A673 (cell line): ENCODE measurements around the gene EEFSEC. TPM values are rescaled to one million over a fixed set of nuclear protein-coding genes. Genes with fewer than 3 reads are reported as not detected.
"Not testable (repeated sequence)": the region's sequence is repeated elsewhere in the genome, so short reads cannot be mapped to it uniquely, and the experiment has no call there.

Experiments used
- BruUV-seq: library from RNA; stranded (reverse); fragments of 400-500 nt; replicated peaks from 2 replicates; lab custom pipeline; 2021; lab: Mats Ljungman, UMichigan
- CTCF ChIA-PET: fragments of 300-600 bp; sonication (Branson Sonifier 250); formaldehyde crosslinking; loops from one replicate; lab custom pipeline; 2022; ENCODE audit warnings: antibody characterized with exemption; lab: Charles Lee
- POLR2A ChIA-PET: fragments of 300-600 bp; sonication (Branson Sonifier 250); formaldehyde crosslinking; loops from one replicate; lab custom pipeline; 2022; ENCODE audit warnings: antibody characterized with exemption; ENCODE audit not compliant: low non-redundant PET; lab: Charles Lee
- DNase-seq: peaks from one replicate; pipeline ENCODE4 v3.0.0-alpha.2; 2015; ENCODE audit warnings: low spot score
- H3K27ac ChIP-seq: fragments of 200-600 bp; sonication (generic); 2 replicates; pipeline ENCODE4 v1.5.1; 2016; ENCODE audit warnings: mixed run types, low read depth, mild to moderate bottlenecking, mixed read lengths, antibody characterized with exemption, low read length; ENCODE audit not compliant: poor library complexity, severe bottlenecking
- H3K27me3 ChIP-seq: fragments of 200-600 bp; sonication (generic); replicated peaks from 2 replicates; pipeline ENCODE4 v1.6.1; 2017; ENCODE audit warnings: mixed run types, low read depth, mild to moderate bottlenecking, mixed read lengths, antibody characterized with exemption, low read length; ENCODE audit not compliant: insufficient read depth, poor library complexity
- H3K36me3 ChIP-seq: fragments of 200-600 bp; sonication (generic); 2 replicates; pipeline ENCODE4 v1.6.1; 2016; ENCODE audit warnings: mixed run types, mild to moderate bottlenecking, mixed read lengths, antibody characterized with exemption, low read length; ENCODE audit not compliant: insufficient read depth, poor library complexity, severe bottlenecking
- H3K4me1 ChIP-seq: fragments of 200-600 bp; sonication (generic); 2 replicates; pipeline ENCODE4 v1.6.1; 2017; ENCODE audit warnings: mixed run types, mild to moderate bottlenecking, mixed read lengths, antibody characterized with exemption, low read length; ENCODE audit not compliant: insufficient read depth, poor library complexity, severe bottlenecking
- H3K4me3 ChIP-seq: fragments of 200-600 bp; sonication (generic); 2 replicates; pipeline ENCODE4 v1.5.1; 2016; ENCODE audit warnings: low read depth, mixed run types, mild to moderate bottlenecking, mixed read lengths, low read length; ENCODE audit not compliant: poor library complexity, severe bottlenecking
- H3K9me3 ChIP-seq: fragments of 200-600 bp; sonication (generic); 2 replicates; pipeline ENCODE4 v1.6.1; 2016; ENCODE audit warnings: mixed run types, low read depth, mild to moderate bottlenecking, mixed read lengths, antibody characterized with exemption, low read length; ENCODE audit not compliant: poor library complexity, severe bottlenecking
- EZH2 ChIP-seq: fragments of 200-600 bp; sonication (generic); IDR thresholded peaks from 2 replicates; pipeline ENCODE4 v1.6.1; 2017; ENCODE audit warnings: borderline replicate concordance, low read depth, mild to moderate bottlenecking, mixed read lengths, antibody characterized with exemption, low read length; ENCODE audit not compliant: poor library complexity, severe bottlenecking
- intact Hi-C: fragments of 100-400 bp; cut with micrococcal nuclease; formaldehyde crosslinking; loops from one replicate; pipeline ENCODE4 v1.10.0; 2022; ENCODE audit not compliant: unreplicated experiment
- total RNA-seq: library from RNA; stranded (reverse); gene quantifications from 2 replicates; pipeline ENCODE4 v1.2.3, GENCODE V29; 2021
- TF ChIP-seq, protein P1 (sequence below): fragments of 300-800, 200-600 bp; sonication (generic); conservative IDR thresholded peaks from 2 replicates; pipeline ENCODE4 v1.5.1; 2017; ENCODE audit warnings: low read depth, mild to moderate bottlenecking, antibody characterized with exemption, low read length, moderate library complexity, mixed read lengths

EEFSEC gene
- total RNA-seq, 1 experiment from 2014 or later: 19.7 TPM

DNA sequence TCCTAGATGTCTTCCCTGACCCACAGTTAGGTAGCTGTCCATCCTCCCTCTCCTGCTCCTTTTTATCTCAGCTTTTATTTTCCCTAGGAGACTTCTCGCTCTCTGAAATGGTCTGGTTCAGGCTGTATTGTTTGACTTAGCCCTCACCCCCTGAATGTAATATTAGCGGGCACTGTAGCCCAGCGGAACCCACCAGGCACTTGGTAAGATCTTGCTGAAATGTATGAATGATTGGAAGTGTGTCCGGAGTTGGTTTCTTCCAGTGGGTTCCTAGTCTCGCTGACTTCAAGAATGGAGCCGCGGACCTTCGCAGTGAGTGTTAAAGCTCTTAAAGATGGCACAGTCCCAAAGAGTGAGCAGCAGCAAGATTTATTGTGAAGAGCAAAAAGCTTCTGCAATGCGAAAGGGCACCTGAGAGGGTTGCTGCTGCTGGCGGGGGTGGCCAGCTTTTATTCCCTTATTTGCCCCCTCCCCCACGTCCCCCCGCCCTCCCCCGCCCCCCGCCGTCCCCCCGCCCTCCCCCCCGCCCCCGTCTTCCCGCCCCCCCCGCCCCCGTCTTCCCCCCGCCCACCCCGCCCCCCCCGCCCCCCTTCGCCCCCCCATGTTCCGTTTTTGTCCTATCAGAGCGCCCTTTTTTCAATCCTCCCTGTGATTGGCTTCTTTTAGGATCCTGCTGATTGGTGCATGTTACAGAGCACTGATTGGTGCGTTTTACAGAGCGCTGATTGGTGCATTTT is 694 bp upstream of the EEFSEC start:
- intact Hi-C loops: no loop called here
- no peak for TF ChIP-seq EZH2
- ChIA-PET CTCF (interaction anchor here (1.2 kb wide), 1 partner anchor 465 kb away, joined by 3 read pairs; no protein-coding TSS in a partner anchor), POLR2A (no interaction called here)
- Histone ChIP-seq H3K4me1 (no peaks in the 10 kb centered on the region), H3K27me3 (no peaks in the 10 kb centered on the region), H3K4me3 (peak overlapping the region; percentile 90), H3K9me3 (no peaks in the 10 kb centered on the region), H3K27ac (no peak overlapping the region), H3K36me3 (peaks cover 13% of the 10 kb centered on the region)
- peak; percentile 86 for DNase-seq
- BruUV-seq: no TSS peak

DNA sequence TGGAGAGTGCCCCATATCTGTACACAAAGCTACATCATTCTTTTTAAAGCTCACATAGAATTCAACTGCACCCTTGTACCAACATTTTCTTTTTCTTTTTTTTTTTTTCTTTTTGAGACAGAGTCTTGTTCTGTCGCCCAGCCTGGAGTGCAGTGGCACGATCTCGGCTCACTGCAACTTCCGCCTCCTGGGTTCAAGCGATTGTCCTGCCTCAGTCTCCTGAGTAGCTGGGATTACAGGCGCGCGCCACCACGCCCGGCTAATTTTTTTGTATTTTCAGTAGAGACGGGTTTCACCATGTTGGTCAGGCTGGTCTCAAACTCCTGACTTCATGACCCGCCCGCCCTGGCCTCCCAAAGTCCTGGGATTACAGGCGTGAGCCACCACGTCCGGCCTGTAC is 1.1 kb downstream of the EEFSEC start:
- H3K9me3 ChIP-seq, CTCF ChIA-PET, H3K27me3 ChIP-seq, H3K27ac ChIP-seq, intact Hi-C loops, DNase-seq, H3K4me1 ChIP-seq: not testable (repeated sequence)
- TSS peak; percentile 50 for BruUV-seq
- H3K36me3 ChIP-seq: peaks cover 17% of the 10 kb centered on the region
- peak overlapping the region; percentile 90 for H3K4me3 ChIP-seq
- POLR2A ChIA-PET: interaction anchor here (0.7 kb wide), 1 partner anchor 19 kb away, joined by 8 read pairs; no protein-coding TSS in a partner anchor

DNA sequence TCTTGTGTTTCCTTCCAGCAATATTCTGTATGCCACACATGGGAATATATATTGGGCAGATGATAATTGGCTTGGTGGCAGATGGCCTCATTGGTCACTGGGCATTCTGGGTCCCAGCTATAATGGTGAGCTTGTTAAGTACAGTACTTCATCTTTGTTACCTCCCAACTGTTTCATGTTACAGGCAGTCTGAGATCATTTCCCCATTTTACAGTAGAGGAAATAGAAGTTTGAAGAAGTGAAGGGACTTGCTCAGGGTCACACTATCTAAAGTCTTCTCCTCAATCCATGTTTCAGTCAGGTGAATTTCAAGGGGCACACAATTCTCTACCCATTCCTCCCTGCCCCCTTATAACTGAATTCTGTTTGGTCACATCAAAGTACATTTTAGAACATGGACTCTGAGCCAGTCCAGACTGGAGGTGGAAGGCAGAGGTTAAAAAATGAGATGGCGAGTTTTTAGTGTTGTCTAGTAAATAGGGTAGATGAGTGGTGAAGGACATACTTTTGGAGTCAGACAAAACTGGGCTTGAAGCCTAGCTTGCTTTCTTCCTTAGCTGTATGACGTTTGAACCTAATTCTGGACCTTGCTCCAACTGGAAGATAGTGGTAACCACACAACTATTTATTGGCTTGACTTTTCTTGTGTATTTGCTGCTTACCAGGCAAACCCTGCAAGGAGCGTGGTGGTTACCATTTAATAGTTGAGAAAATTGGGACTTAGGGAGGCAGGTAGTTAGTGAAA is 2.5 kb downstream of the EEFSEC start:
- Histone ChIP-seq H3K36me3 (peaks cover 17% of the 10 kb centered on the region), H3K4me1 (no peaks in the 10 kb centered on the region), H3K9me3 (no peaks in the 10 kb centered on the region), H3K27me3 (no peaks in the 10 kb centered on the region), H3K27ac (no peak overlapping the region), H3K4me3 (no peak overlapping the region)
- CTCF ChIA-PET: no interaction called here
- intact Hi-C loops: no loop called here
- POLR2A ChIA-PET: no interaction called here
- DNase-seq: no peak
- TF ChIP-seq, protein P1, sequence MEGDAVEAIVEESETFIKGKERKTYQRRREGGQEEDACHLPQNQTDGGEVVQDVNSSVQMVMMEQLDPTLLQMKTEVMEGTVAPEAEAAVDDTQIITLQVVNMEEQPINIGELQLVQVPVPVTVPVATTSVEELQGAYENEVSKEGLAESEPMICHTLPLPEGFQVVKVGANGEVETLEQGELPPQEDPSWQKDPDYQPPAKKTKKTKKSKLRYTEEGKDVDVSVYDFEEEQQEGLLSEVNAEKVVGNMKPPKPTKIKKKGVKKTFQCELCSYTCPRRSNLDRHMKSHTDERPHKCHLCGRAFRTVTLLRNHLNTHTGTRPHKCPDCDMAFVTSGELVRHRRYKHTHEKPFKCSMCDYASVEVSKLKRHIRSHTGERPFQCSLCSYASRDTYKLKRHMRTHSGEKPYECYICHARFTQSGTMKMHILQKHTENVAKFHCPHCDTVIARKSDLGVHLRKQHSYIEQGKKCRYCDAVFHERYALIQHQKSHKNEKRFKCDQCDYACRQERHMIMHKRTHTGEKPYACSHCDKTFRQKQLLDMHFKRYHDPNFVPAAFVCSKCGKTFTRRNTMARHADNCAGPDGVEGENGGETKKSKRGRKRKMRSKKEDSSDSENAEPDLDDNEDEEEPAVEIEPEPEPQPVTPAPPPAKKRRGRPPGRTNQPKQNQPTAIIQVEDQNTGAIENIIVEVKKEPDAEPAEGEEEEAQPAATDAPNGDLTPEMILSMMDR: no peak
- TF ChIP-seq EZH2: no peak
- no TSS peak for BruUV-seq

DNA sequence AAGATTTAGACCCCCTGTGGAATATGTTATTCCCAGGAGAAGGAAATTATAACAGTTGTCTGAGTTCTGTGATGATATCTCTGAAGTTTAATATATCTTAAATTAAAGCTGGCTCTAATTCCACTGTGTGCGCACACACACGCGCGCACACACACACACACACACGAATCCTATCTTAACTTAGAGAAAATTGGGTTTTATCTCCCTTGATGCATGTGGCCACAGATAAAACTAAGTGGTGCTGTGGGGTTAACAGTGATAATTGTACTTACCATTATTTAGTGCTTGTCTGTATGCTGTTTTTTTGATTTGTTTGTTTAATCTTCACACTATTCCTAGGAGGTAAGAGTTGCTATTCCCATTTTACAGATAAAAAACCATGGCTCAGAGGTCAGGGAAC is 7.4 kb downstream of the EEFSEC start:
- intact Hi-C loops: no loop called here
- no peaks in the 10 kb centered on the region for H3K9me3 ChIP-seq
- H3K36me3 ChIP-seq: peaks cover 17% of the 10 kb centered on the region
- ChIA-PET POLR2A (no interaction called here), CTCF (no interaction called here)
- H3K4me3 ChIP-seq: no peak overlapping the region
- no peaks in the 10 kb centered on the region for H3K4me1 ChIP-seq
- BruUV-seq: no TSS peak
- H3K27ac ChIP-seq: no peak overlapping the region
- H3K27me3 ChIP-seq: no peaks in the 10 kb centered on the region
- TF ChIP-seq EZH2: no peak
- no peak for DNase-seq
